Measurements from ENCODE around the gene ZMYM5. TPM values are rescaled to one million over a fixed set of nuclear protein-coding genes. Genes with fewer than 3 reads are reported as not detected.

ZMYM5 gene
- polyA plus RNA-seq, 3 donors = 16.0 to 25.2 (median 22.9) TPM

Other genes starting within 250 kb of the ZMYM5 start
- 10 to 100 TPM; 57.9 to 83.6 (median 70.3) TPM for gene MPHOSPH8, start 230.0 kb downstream of the ZMYM5 start, polyA plus RNA-seq (ENCODE audit: insufficient read length in 3 of 3)
- 10 to 100 TPM; 74.7 to 85.0 (median 79.5) TPM for gene PSPC1, start 80.7 kb downstream of the ZMYM5 start, polyA plus RNA-seq (ENCODE audit: insufficient read length in 3 of 3)
- 100 to 1,000 TPM in 2 of 3 donors, 10 to 100 TPM in 1; 90.7 to 113 (median 110) TPM for gene ZMYM2, start 95.1 kb upstream of the ZMYM5 start, polyA plus RNA-seq (ENCODE audit: insufficient read length in 3 of 3)